Chondrocyte (in vitro differentiated cells): ENCODE results near the gene MEST. TPM values are rescaled to one million over a fixed set of nuclear protein-coding genes. Genes with fewer than 3 reads are reported as not detected.

Experiments
- DNase-seq: peaks from one replicate; pipeline ENCODE4 v3.0.0; 2021; ENCODE audit warnings: mixed read lengths, low spot score
- H3K27ac Mint-ChIP-seq: one replicate; pipeline ENCODE4 v1.8.0; 2021; ENCODE audit warnings: mild to moderate bottlenecking, moderate library complexity, mixed read lengths; ENCODE audit not compliant: unreplicated experiment
- H3K27me3 Mint-ChIP-seq: 2 replicates; pipeline ENCODE4 v1.8.0; 2021; ENCODE audit warnings: low read depth, mixed read lengths
- H3K36me3 Mint-ChIP-seq: 2 replicates; pipeline ENCODE4 v1.8.0; 2021; ENCODE audit warnings: low read depth, mixed read lengths
- H3K4me1 Mint-ChIP-seq: 2 replicates; pipeline ENCODE4 v1.8.0; 2021; ENCODE audit warnings: low read depth, mild to moderate bottlenecking, mixed read lengths
- H3K4me3 Mint-ChIP-seq: one replicate; pipeline ENCODE4 v1.8.0; 2021; ENCODE audit warnings: mild to moderate bottlenecking, moderate library complexity, mixed read lengths; ENCODE audit not compliant: unreplicated experiment
- H3K9me3 Mint-ChIP-seq: 2 replicates; pipeline ENCODE4 v1.8.0; 2021; ENCODE audit warnings: low read depth, mixed read lengths
- microRNA-seq: library from miRNA; unstranded; fragments of <30 nt; microRNA quantifications from one replicate; pipeline ENCODE4 v1.2.0, GENCODE V29; 2020; ENCODE audit warnings: borderline number of aligned reads
- total RNA-seq: library from RNA; stranded (reverse); gene quantifications from 3 replicates; pipeline ENCODE4 v1.2.1, GENCODE V29; 2021
- TF ChIP-seq, protein P1 (sequence below): fragments of 200-600 bp; sonication (generic); IDR thresholded peaks from 2 replicates; pipeline ENCODE4 v1.5.0; 2021; ENCODE audit warnings: antibody characterized with exemption, mild to moderate bottlenecking, moderate library complexity

MEST gene
- total RNA-seq, 1 donor from 2014 or later: 62.1 TPM

GRCh38 chr7:130544356-130544755 is 52.5 kb downstream of the MEST start:
- Mint-ChIP-seq H3K4me1 (no peaks in the 10 kb centered on the region), H3K4me3 (no peak overlapping the region), H3K9me3 (no peaks in the 10 kb centered on the region), H3K27ac (no peak overlapping the region), H3K36me3 (peaks cover 17% of the 10 kb centered on the region), H3K27me3 (no peaks in the 10 kb centered on the region)
- TF ChIP-seq, protein P1, sequence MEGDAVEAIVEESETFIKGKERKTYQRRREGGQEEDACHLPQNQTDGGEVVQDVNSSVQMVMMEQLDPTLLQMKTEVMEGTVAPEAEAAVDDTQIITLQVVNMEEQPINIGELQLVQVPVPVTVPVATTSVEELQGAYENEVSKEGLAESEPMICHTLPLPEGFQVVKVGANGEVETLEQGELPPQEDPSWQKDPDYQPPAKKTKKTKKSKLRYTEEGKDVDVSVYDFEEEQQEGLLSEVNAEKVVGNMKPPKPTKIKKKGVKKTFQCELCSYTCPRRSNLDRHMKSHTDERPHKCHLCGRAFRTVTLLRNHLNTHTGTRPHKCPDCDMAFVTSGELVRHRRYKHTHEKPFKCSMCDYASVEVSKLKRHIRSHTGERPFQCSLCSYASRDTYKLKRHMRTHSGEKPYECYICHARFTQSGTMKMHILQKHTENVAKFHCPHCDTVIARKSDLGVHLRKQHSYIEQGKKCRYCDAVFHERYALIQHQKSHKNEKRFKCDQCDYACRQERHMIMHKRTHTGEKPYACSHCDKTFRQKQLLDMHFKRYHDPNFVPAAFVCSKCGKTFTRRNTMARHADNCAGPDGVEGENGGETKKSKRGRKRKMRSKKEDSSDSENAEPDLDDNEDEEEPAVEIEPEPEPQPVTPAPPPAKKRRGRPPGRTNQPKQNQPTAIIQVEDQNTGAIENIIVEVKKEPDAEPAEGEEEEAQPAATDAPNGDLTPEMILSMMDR: no peak
- no peak for DNase-seq

- H3K27me3 Mint-ChIP-seq: no peaks in the 10 kb centered on the region
- no peak for DNase-seq
- H3K4me3 Mint-ChIP-seq: no peak overlapping the region
- H3K36me3 Mint-ChIP-seq: peaks cover 12% of the 10 kb centered on the region
- peaks cover 9% of the 10 kb centered on the region for H3K4me1 Mint-ChIP-seq
- no peaks in the 10 kb centered on the region for H3K9me3 Mint-ChIP-seq
- peak overlapping the region; percentile 3 for H3K27ac Mint-ChIP-seq
- TF ChIP-seq, protein P1: no peak
These were observed 61.6 kb downstream of the MEST start for GRCh38 chr7:130553398-130554029.

- Mint-ChIP-seq H3K4me3 (no peak overlapping the region), H3K27me3 (no peaks in the 10 kb centered on the region), H3K27ac (no peak overlapping the region), H3K36me3 (peaks cover 9% of the 10 kb centered on the region), H3K9me3 (no peaks in the 10 kb centered on the region), H3K4me1 (peaks cover 9% of the 10 kb centered on the region)
- DNase-seq: no peak
- TF ChIP-seq, protein P1: no peak
These were observed 62.6 kb downstream of the MEST start for GRCh38 chr7:130554481-130554880.

Small RNA genes within 50 kb of the gene (microRNA-seq; reads per million reads assigned to microRNA genes)
- gene MIR335: 1,975 reads per million, percentile 84 among the genes with 10 or more reads in this experiment

Other genes with a start within 250 kb of the MEST start
- not detected in 3 replicates for gene CPA2, start 225.2 kb upstream of the MEST start, total RNA-seq
- gene CPA4, start 198.9 kb upstream of the MEST start, total RNA-seq: 2.1 to 10.3 TPM (median 7.9 TPM) in 3 replicates
- gene CPA5, start 147.3 kb upstream of the MEST start, total RNA-seq: not detected in 3 replicates
- 0.20 TPM in 1 of 3 replicates, not detected in the others for gene CPA1, start 111.6 kb upstream of the MEST start, total RNA-seq
- 10.3 to 13.9 TPM (median 10.4 TPM) in 3 replicates for gene CEP41, start 51.1 kb upstream of the MEST start, total RNA-seq
- 24.1 to 28.9 TPM (median 25.0 TPM) in 3 replicates for gene COPG2, start 176.7 kb downstream of the MEST start, total RNA-seq
- not detected in 3 replicates for gene TSGA13, start 194.5 kb downstream of the MEST start, total RNA-seq
- gene KLF14, start 242.1 kb downstream of the MEST start, total RNA-seq: 0.10 TPM in 1 of 3 replicates, not detected in the others